H9 (cell line): ENCODE data around the gene FN1. TPM values are rescaled to one million over a fixed set of nuclear protein-coding genes. Genes with fewer than 3 reads are reported as not detected.

ENCODE experiments used
- DNase-seq: peaks from one replicate; pipeline ENCODE4 v3.0.0-alpha.2; 2017
- H2AFZ ChIP-seq: one replicate; pipeline ENCODE4 v1.6.1; 2013; ENCODE audit warnings: mild to moderate bottlenecking, low read length, control low read depth, moderate library complexity
- H2AK5ac ChIP-seq: 2 replicates; pipeline ENCODE4 v1.6.1; 2013; ENCODE audit warnings: low read length, control low read depth, mixed read lengths; ENCODE audit not compliant: insufficient read length
- H2BK120ac ChIP-seq: one replicate; pipeline ENCODE4 v1.6.1; 2013; ENCODE audit warnings: low read depth, mild to moderate bottlenecking, low read length, control low read depth, inconsistent platforms; ENCODE audit not compliant: poor library complexity, severe bottlenecking
- H2BK12ac ChIP-seq: 2 replicates; pipeline ENCODE4 v1.6.1; 2013; ENCODE audit warnings: low read length, control low read depth, mixed read lengths, low read depth; ENCODE audit not compliant: insufficient read length
- H2BK15ac ChIP-seq: 2 replicates; pipeline ENCODE4 v1.6.1; 2013; ENCODE audit warnings: low read depth, low read length, control low read depth
- H2BK20ac ChIP-seq: one replicate; pipeline ENCODE4 v1.6.1; 2013; ENCODE audit warnings: low read depth, mild to moderate bottlenecking, low read length, control low read depth, inconsistent platforms; ENCODE audit not compliant: poor library complexity, severe bottlenecking
- H2BK5ac ChIP-seq: 2 replicates; pipeline ENCODE4 v1.6.1; 2013; ENCODE audit warnings: low read length, control low read depth, mixed read lengths; ENCODE audit not compliant: insufficient read length
- H3K14ac ChIP-seq: 2 replicates; pipeline ENCODE4 v1.6.1; 2013; ENCODE audit warnings: low read length, control low read depth; ENCODE audit not compliant: insufficient read depth
- H3K18ac ChIP-seq: 2 replicates; pipeline ENCODE4 v1.6.1; 2013; ENCODE audit warnings: low read depth, mild to moderate bottlenecking, mixed read lengths, low read length, control low read depth; ENCODE audit not compliant: insufficient read length
- H3K23ac ChIP-seq: 2 replicates; pipeline ENCODE4 v1.6.1; 2013; ENCODE audit warnings: low read length, control low read depth, mixed read lengths, low read depth; ENCODE audit not compliant: insufficient read length
- H3K23me2 ChIP-seq: 2 replicates; pipeline ENCODE4 v1.6.1; 2013; ENCODE audit warnings: low read depth, mild to moderate bottlenecking, mixed read lengths, low read length, control low read depth; ENCODE audit not compliant: insufficient read length, poor library complexity, severe bottlenecking
- H3K27ac ChIP-seq: 2 replicates; pipeline ENCODE4 v1.5.1; 2013; ENCODE audit warnings: low read length, control low read depth, mixed read lengths, low read depth; ENCODE audit not compliant: insufficient read length
- H3K27me3 ChIP-seq: 2 replicates; pipeline ENCODE4 v1.6.1; 2013; ENCODE audit warnings: low read length, control low read depth, inconsistent platforms; ENCODE audit not compliant: insufficient read depth
- H3K4ac ChIP-seq: 2 replicates; pipeline ENCODE4 v1.6.1; 2013; ENCODE audit warnings: low read depth, mild to moderate bottlenecking, control low read depth, inconsistent platforms, low read length, moderate library complexity
- H3K4me1 ChIP-seq: 2 replicates; pipeline ENCODE4 v1.6.1; 2013; ENCODE audit warnings: low read length, control low read depth, inconsistent platforms; ENCODE audit not compliant: insufficient read depth
- H3K4me2 ChIP-seq: 2 replicates; pipeline ENCODE4 v1.6.1; 2013; ENCODE audit warnings: low read length, control low read depth, mixed read lengths; ENCODE audit not compliant: insufficient read length, insufficient read depth
- H3K56ac ChIP-seq: 2 replicates; pipeline ENCODE4 v1.6.1; 2013; ENCODE audit warnings: low read depth, mild to moderate bottlenecking, mixed read lengths, low read length, control low read depth; ENCODE audit not compliant: insufficient read length
- H3K79me1 ChIP-seq: 2 replicates; pipeline ENCODE4 v1.6.1; 2013; ENCODE audit warnings: low read depth, mild to moderate bottlenecking, moderate library complexity, low read length, control low read depth, inconsistent platforms; ENCODE audit not compliant: insufficient read depth, poor library complexity, severe bottlenecking
- H3K79me2 ChIP-seq: 2 replicates; pipeline ENCODE4 v1.6.1; 2013; ENCODE audit warnings: low read length, control low read depth, inconsistent platforms; ENCODE audit not compliant: insufficient read depth
- H3K9ac ChIP-seq: 2 replicates; pipeline ENCODE4 v1.6.1; 2013; ENCODE audit warnings: low read length, control low read depth, mixed read lengths; ENCODE audit not compliant: insufficient read length; ENCODE audit errors: extremely low read depth
- H3K9me3 ChIP-seq: one replicate; pipeline ENCODE4 v1.6.1; 2013; ENCODE audit warnings: low read depth, low read length, inconsistent platforms; ENCODE audit not compliant: control insufficient read depth
- H3T11ph ChIP-seq: one replicate; pipeline ENCODE4 v1.6.1; 2013; ENCODE audit warnings: mild to moderate bottlenecking, low read length, control low read depth, inconsistent platforms
- H4K20me1 ChIP-seq: one replicate; pipeline ENCODE4 v1.6.1; 2013; ENCODE audit not compliant: control insufficient read depth, insufficient read length, insufficient read depth
- H4K5ac ChIP-seq: 2 replicates; pipeline ENCODE4 v1.6.1; 2013; ENCODE audit warnings: low read depth, mild to moderate bottlenecking, mixed read lengths, low read length, control low read depth; ENCODE audit not compliant: insufficient read length
- H4K8ac ChIP-seq: replicated peaks from 2 replicates; pipeline ENCODE4 v1.6.1; 2013; ENCODE audit warnings: low read length, control low read depth, mixed read lengths, low read depth; ENCODE audit not compliant: insufficient read length
- H4K91ac ChIP-seq: 2 replicates; pipeline ENCODE4 v1.6.1; 2013; ENCODE audit warnings: low read depth, mild to moderate bottlenecking, moderate library complexity, mixed read lengths, low read length, control low read depth; ENCODE audit not compliant: insufficient read length
- H3K27ac Mint-ChIP-seq, 3 experiments: 2 replicates in 2 of 3; 3 replicates in 1 of 3; pipeline ENCODE4 v1.8.0; 2020 to 2021; ENCODE audit warnings: mixed read lengths in 3 of 3, mild to moderate bottlenecking in 1 of 3, moderate library complexity in 1 of 3
- H3K27me3 Mint-ChIP-seq: 2 replicates; pipeline ENCODE4 v1.8.0; 2021; ENCODE audit warnings: low read depth, mild to moderate bottlenecking, moderate library complexity, mixed read lengths
- H3K36me3 Mint-ChIP-seq, 3 experiments: 2 replicates in 2 of 3; 3 replicates in 1 of 3; pipeline ENCODE4 v1.8.0; 2020 to 2021; ENCODE audit warnings: low read depth in 3 of 3, mixed read lengths in 3 of 3; ENCODE audit not compliant: insufficient read depth in 1 of 3
- H3K4me1 Mint-ChIP-seq, 2 experiments: 2 replicates each; pipeline ENCODE4 v1.8.0; 2020; ENCODE audit warnings: mixed read lengths in 2 of 2
- H3K4me3 Mint-ChIP-seq, 2 experiments: 2 replicates in 1 of 2; 3 replicates in 1 of 2; pipeline ENCODE4 v1.8.0; 2020 to 2021; ENCODE audit warnings: mild to moderate bottlenecking in 2 of 2, mixed read lengths in 2 of 2, moderate library complexity in 1 of 2
- H3K9me3 Mint-ChIP-seq, 2 experiments: 2 replicates in 1 of 2; 3 replicates in 1 of 2; pipeline ENCODE4 v1.8.0; 2020; ENCODE audit warnings: mild to moderate bottlenecking in 2 of 2, mixed read lengths in 2 of 2, moderate library complexity in 1 of 2
- CTCF ChIP-seq: fragments of 200-600 bp; sonication (generic); conservative IDR thresholded peaks from 3 replicates; pipeline ENCODE4 v1.8.0; 2021; ENCODE audit warnings: antibody characterized with exemption, mild to moderate bottlenecking
- WGBS: extraction: QIAGEN DNeasy Blood & Tissue Kit; methylation state at CpG from one replicate; pipeline ENCODE4 v1.1.7; 2013; ENCODE audit warnings: missing lambda C conversion rate, low lambda C conversion rate, mixed read lengths; ENCODE audit not compliant: insufficient read length; ENCODE audit errors: extremely low coverage; 5-methylcytosine and 5-hydroxymethylcytosine counted together
- total RNA-seq: library from RNA; stranded (reverse); gene quantifications from 2 replicates; pipeline ENCODE4 v1.2.1, GENCODE V29; 2021

FN1 gene
- total RNA-seq, 1 experiment from 2014 or later: 56.0 TPM

DNA sequence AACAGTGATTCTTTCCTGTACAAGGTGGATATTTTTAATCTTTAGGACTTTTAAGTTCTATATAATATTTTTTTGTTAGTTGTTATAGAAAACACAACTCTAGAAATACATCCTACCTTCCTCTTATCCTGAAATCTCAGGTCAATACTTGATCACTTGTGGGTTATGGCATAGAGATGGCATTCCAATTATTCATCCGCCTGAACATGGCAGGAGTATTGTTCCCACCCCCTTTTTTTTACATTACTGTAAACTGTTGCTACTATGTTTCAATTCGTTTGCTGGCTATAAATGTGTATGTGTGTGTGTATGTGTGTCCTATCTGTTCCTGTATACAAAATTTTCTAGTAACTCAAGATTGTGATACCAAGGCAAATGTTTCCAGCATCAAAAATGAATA, 43.3 kb upstream of the FN1 start:
- no CpG with 5 or more reads among the region's 2 CpGs for whole genome bisulfite sequencing
- H3K36me3 Mint-ChIP-seq: no peaks in the 10 kb centered on the region
- TF ChIP-seq CTCF: no peak

More for the DNA sequence above, 43.3 kb upstream of the FN1 start:
- no peaks in the 10 kb centered on the region for H3K79me2 ChIP-seq
- H4K5ac ChIP-seq: no peak overlapping the region
- DNase-seq: no peak
- no peaks in the 10 kb centered on the region for H3K79me1 ChIP-seq
- Mint-ChIP-seq H3K27me3 (no peaks in the 10 kb centered on the region), H3K4me1 (peaks cover 3 to 11% of the 10 kb centered on the region in 2 experiments; a peak in 3 of 4 replicates), H3K4me3 (no peak overlapping the region), H3K27ac (no peak overlapping the region), H3K9me3 (no peaks in the 10 kb centered on the region)
- no peaks in the 10 kb centered on the region for H3K23me2 ChIP-seq
- no peak overlapping the region for H3K56ac ChIP-seq
- no peak overlapping the region for H3K14ac ChIP-seq
- H3K23ac ChIP-seq: no peak overlapping the region
- no peaks in the 10 kb centered on the region for H4K20me1 ChIP-seq
- H3K27ac ChIP-seq: no peak overlapping the region
- no peak overlapping the region for H2BK12ac ChIP-seq
- no peak overlapping the region for H2BK20ac ChIP-seq
- no peak overlapping the region for H3T11ph ChIP-seq
- H4K91ac ChIP-seq: no peak overlapping the region
- H2AK5ac ChIP-seq: no peak overlapping the region
- H4K8ac ChIP-seq: no peak overlapping the region
- no peak overlapping the region for H2BK120ac ChIP-seq
- H3K4ac ChIP-seq: no peak overlapping the region
- H2BK15ac ChIP-seq: no peak overlapping the region
- no peaks in the 10 kb centered on the region for H3K27me3 ChIP-seq
- no peak overlapping the region for H2AFZ ChIP-seq
- no peaks in the 10 kb centered on the region for H3K9me3 ChIP-seq
- no peak overlapping the region for H3K18ac ChIP-seq
- no peak overlapping the region for H2BK5ac ChIP-seq
- no peak overlapping the region for H3K9ac ChIP-seq
- no peak overlapping the region for H3K4me2 ChIP-seq
- H3K4me1 ChIP-seq: no peaks in the 10 kb centered on the region; the same call in 1 of the 2 replicates
